SK-N-MC (cell line): ENCODE results near the gene PTCSC3.

Experiments
- EZH2 ChIP-seq: fragments of 200-600 bp; sonication (generic); IDR thresholded peaks from one replicate; pipeline ENCODE4 v1.6.1; 2017; ENCODE audit warnings: antibody characterized with exemption
- FOXP2 ChIP-seq: optimal IDR thresholded peaks from 2 replicates; pipeline ENCODE3; 2011; ENCODE audit warnings: mild to moderate bottlenecking, moderate library complexity; ENCODE audit not compliant: insufficient read depth; ENCODE audit errors: extremely low read length, control extremely low read depth
- POLR2AphosphoS5 ChIP-seq: IDR thresholded peaks from 2 replicates; pipeline ENCODE4 v1.6.1; 2012; ENCODE audit warnings: mild to moderate bottlenecking, low read depth, low read length, borderline replicate concordance

GRCh38 chr14:36113341-36113740, 63.2 kb downstream of the PTCSC3 start:
- no peak for TF ChIP-seq POLR2AphosphoS5
- no peak for TF ChIP-seq EZH2
- no peak for TF ChIP-seq FOXP2
